Measurements from ENCODE around the gene WDR33. TPM values are rescaled to one million over a fixed set of nuclear protein-coding genes. Genes with fewer than 3 reads are reported as not detected.

WDR33 gene
- total RNA-seq, 2 experiments from 2014 or later, result 71.4 to 74.6 TPM

GRCh38 chr2:127655209-127656073 is 155.5 kb downstream of the WDR33 start:
- Mint-ChIP-seq H3K4me3 (no peak overlapping the region), H3K4me1 (ENCODE audit: low read depth) (no peaks in the 10 kb centered on the region), H3K36me3 (ENCODE audit: low read depth) (no peaks in the 10 kb centered on the region), H3K27me3 (peaks cover under 1% of the 10 kb centered on the region), H3K27ac (no peak overlapping the region), H3K9me3 (no peaks in the 10 kb centered on the region)
- intact Hi-C loops (cut with micrococcal nuclease), result no loop called here
- ChIA-PET CTCF (interaction anchor here (6.0 kb wide), 1 partner anchor 64 kb away, joined by 56 read pairs; no protein-coding TSS in a partner anchor), POLR2A (interaction anchor here (0.8 kb wide), 1 partner anchor 14 kb away, joined by 3 read pairs; no protein-coding TSS in a partner anchor)
- DNase-seq (no peak), ATAC-seq (no peak)
- no peak for TF ChIP-seq CTCF (IDR thresholded peaks at IDR 0.05)

- no peak for ATAC-seq
- Mint-ChIP-seq H3K27ac (no peak overlapping the region), H3K4me3 (no peak overlapping the region), H3K27me3 (no peaks in the 10 kb centered on the region), H3K4me1 (ENCODE audit: low read depth) (no peaks in the 10 kb centered on the region), H3K36me3 (ENCODE audit: low read depth) (no peaks in the 10 kb centered on the region), H3K9me3 (no peaks in the 10 kb centered on the region)
- no peak for TF ChIP-seq CTCF (IDR thresholded peaks at IDR 0.05)
- ChIA-PET CTCF (interaction anchor here (6.0 kb wide), 1 partner anchor 64 kb away, joined by 56 read pairs; no protein-coding TSS in a partner anchor), POLR2A (interaction anchor here (0.8 kb wide), 1 partner anchor 13 kb away, joined by 3 read pairs; no protein-coding TSS in a partner anchor)
- intact Hi-C loops (cut with micrococcal nuclease), result no loop called here
- DNase-seq, result no peak
Measured at GRCh38 chr2:127654838-127655175, 156.2 kb downstream of the WDR33 start.

- Mint-ChIP-seq H3K27me3 (no peaks in the 10 kb centered on the region), H3K4me1 (ENCODE audit: low read depth) (peaks cover 3% of the 10 kb centered on the region), H3K27ac (no peak overlapping the region), H3K4me3 (no peak overlapping the region), H3K36me3 (ENCODE audit: low read depth) (no peaks in the 10 kb centered on the region), H3K9me3 (no peaks in the 10 kb centered on the region)
- ChIA-PET POLR2A (no interaction called here), CTCF (interaction anchor here (0.7 to 6.0 kb wide), 4 partner anchors 10 to 72 kb away, joined by 3 to 56 read pairs (median 3); no protein-coding TSS in a partner anchor)
- ATAC-seq (no peak), DNase-seq (no peak)
- TF ChIP-seq CTCF (IDR thresholded peaks at IDR 0.05), result no peak
- intact Hi-C loops (cut with micrococcal nuclease), result no loop called here
Measured at GRCh38 chr2:127654084-127654837, 156.7 kb downstream of the WDR33 start.

GRCh38 chr2:127653421-127654083 is 157.4 kb downstream of the WDR33 start:
- Mint-ChIP-seq H3K9me3 (no peaks in the 10 kb centered on the region), H3K4me1 (ENCODE audit: low read depth) (peaks cover 7% of the 10 kb centered on the region), H3K36me3 (ENCODE audit: low read depth) (no peaks in the 10 kb centered on the region), H3K27me3 (no peaks in the 10 kb centered on the region), H3K27ac (no peak overlapping the region), H3K4me3 (no peak overlapping the region)
- ATAC-seq (no peak), DNase-seq (no peak)
- CTCF ChIA-PET, result interaction anchor here (0.7 to 6.0 kb wide), 8 partner anchors 9 to 78 kb away, joined by 3 to 56 read pairs (median 4); partner anchors contain the start of gene LIMS2
- POLR2A ChIA-PET, result no interaction called here
- no peak for TF ChIP-seq CTCF (IDR thresholded peaks at IDR 0.05)
- intact Hi-C loops (cut with micrococcal nuclease), result no loop called here
